ENCODE results near the gene TM9SF1. TPM values are rescaled to one million over a fixed set of nuclear protein-coding genes. Genes with fewer than 3 reads are reported as not detected.
A peak's percentile ranks its signal among the peaks of the same experiment; 100 is the strongest.

TM9SF1 gene
- total RNA-seq, 1 donor from 2014 or later, result 37.3 TPM

DNA sequence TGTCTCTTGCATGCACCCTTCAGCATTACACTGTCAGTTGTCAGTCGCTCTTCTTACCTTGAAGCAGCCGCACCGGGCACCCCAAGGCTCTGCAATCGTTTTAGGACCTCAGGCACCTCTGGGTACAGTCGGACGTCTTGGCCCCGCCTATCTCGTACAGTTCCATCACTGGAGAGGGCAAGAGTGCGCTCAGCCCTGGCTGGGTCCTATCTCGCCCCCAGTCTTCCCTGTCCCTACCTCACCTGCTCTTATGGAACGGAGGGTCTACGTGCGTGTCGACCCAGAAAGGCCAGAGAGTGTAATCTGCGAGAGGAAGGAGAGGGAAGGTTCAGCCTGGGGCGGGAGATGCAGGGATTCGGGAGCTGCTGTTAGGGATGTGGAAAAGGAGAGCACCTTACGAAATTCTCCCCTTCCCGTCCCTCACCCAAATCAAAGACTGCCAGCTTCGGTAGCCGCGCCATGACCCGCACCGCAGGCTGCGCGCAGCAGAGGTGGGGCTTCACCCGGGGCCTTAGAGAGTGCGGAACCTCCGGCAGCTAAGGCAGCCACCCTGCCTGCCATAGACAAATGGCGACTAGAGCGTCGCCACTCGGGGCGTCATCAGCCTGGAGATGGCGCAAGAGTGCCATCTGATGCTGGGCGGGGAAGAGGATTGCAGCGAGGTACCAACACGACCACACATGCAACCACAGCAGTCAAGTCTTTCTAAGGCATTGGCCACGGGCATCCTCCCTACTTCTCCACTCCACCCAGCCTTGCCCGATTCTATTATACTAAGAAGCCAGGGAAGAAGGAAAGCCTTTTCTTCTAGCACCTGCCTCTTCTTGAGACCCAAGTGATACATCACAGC lies 20.5 kb upstream of the TM9SF1 start, which contains the start of gene MDP1:
TSS of gene MDP1 (minus strand) at position 572 of the 850 bp plus-strand sequence. CDS start at position 461, 111 bp downstream.
- H3K27ac ChIP-seq, result peak within 1 kb of the TSS; percentile 89
- TF ChIP-seq POLR2A (IDR thresholded peaks at IDR 0.05) (peak in 1 of 2 donors; percentile 70), POLR2AphosphoS5 (IDR thresholded peaks at IDR 0.05; ENCODE audit: insufficient read depth in 1 of 2, low read depth in 1 of 2) (peak; percentile 85 to 97), CTCF (IDR thresholded peaks at IDR 0.05) (peak; percentile 30 to 64 (median 34))
- peaks cover 0 to 6% of the 10 kb centered on the region in 2 donors for H3K36me3 ChIP-seq
- H3K4me1 ChIP-seq, result peaks cover 42% of the 10 kb centered on the region
- no peaks in the 10 kb centered on the region for H3K9me3 ChIP-seq
- DNase-seq (ENCODE audit: extremely low spot score in 2 of 2), result no peak
- peak within 1 kb of the TSS; percentile 66 to 70 for H3K4me3 ChIP-seq
- intact Hi-C loops (cut with DNase I), result no loop called here
- no peaks in the 10 kb centered on the region for H3K27me3 ChIP-seq

DNA sequence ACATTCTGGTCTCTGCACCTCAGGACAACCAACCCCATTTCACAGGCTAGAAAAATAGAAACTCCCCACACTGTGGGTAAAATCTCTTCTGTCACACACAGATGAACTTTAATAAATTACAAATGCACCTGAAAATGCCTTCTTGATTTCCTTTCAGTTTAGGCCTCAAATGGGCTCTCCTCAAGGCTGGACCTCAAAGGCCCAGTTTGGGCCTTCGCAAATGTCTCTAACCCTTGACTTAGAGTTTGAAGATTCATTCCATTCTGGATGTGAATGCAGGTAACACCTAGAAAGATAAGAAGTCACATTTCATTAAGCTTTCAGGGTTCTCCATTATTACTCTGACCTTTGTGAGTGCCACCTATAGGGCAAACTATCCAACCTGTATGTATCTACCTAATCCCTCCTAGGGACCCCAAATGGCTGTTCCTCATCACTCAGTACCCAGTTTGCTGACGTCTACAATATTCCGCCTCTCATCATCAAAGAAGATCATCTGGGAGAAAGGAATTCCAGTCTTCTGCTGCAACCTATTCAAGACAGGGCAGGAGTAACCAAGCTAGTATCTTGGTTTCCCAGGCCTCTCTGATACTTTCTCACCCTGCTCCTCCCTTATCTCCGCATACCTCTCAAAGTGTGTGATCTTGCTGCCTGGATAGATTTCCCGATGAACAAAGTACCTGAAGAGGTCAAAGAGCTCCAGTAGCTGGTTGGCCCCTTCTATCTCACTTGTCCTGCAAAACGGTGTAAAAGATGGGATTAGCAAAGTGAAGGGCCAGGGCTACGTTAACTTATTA lies 18.8 kb upstream of the TM9SF1 start:
- Histone ChIP-seq H3K4me3 (peak overlapping the region; percentile 66 to 76), H3K27ac (peak overlapping the region; percentile 89), H3K4me1 (peaks cover 45% of the 10 kb centered on the region), H3K9me3 (no peaks in the 10 kb centered on the region), H3K27me3 (no peaks in the 10 kb centered on the region), H3K36me3 (peaks cover 4 to 21% of the 10 kb centered on the region in 2 donors)
- TF ChIP-seq POLR2A (IDR thresholded peaks at IDR 0.05), result no peak
- TF ChIP-seq POLR2AphosphoS5 (IDR thresholded peaks at IDR 0.05; ENCODE audit: insufficient read depth in 1 of 2, low read depth in 1 of 2), result no peak
- TF ChIP-seq CTCF (IDR thresholded peaks at IDR 0.05), result no peak
- DNase-seq (ENCODE audit: extremely low spot score in 2 of 2), result no peak
- intact Hi-C loops (cut with DNase I), result no loop called here

DNA sequence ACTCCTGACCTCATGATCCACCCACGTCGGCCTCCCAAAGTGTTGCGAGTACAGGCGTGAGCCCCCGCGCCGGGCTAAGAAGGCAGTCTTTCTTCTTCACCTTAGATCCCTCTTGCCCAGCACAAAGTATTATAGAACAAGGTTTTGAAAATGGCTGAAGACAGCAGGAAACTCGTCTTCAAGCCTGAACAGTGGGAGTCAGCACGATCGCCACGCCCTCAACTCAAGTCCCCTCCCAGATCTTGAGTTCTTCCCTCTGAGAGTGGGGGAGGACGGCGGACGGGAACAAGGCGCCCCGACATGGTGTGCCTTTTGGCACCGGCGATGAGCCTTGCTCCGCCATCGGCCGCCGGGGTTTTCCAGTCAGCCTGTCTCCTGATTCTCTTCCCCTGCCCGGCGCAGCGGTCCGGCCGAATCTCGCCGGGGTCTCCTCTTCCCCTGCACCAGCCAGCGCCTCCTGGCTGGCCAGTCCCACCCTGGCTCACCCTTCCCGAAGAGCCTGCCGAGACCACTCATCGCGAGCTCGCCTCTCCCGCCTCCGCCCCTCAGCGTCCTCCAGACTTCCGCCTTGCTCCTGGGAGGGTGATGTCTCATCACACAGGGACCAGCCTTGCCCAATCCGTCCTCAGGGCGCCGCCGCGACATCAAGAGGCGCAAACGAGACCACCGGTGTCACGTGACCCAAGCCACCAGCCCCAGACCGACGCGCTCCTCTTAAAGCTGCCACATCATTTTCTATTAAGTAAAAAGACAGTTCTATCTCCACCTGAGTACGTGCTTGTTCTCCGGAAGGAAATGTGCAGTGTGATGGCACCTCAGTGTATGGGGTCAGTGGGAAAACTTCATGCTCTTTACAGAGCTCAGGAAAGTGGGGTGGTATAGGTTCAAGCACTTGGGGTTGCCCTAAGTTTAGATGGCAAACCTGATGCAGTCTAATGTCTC lies 18.0 kb upstream of the TM9SF1 start, which contains the start of gene CHMP4A:
TSS of gene CHMP4A (minus strand) at position 565 of the 942 bp plus-strand sequence. CDS start at position 516, 49 bp downstream.
- peaks cover 45% of the 10 kb centered on the region for H3K4me1 ChIP-seq
- intact Hi-C loops (cut with DNase I), result no loop called here

More for the DNA sequence above, 18.0 kb upstream of the TM9SF1 start, which contains the start of gene CHMP4A:
- Histone ChIP-seq H3K36me3 (peaks cover 4 to 21% of the 10 kb centered on the region in 2 donors), H3K4me3 (peak within 1 kb of the TSS; percentile 66 to 76), H3K27me3 (no peaks in the 10 kb centered on the region), H3K9me3 (no peaks in the 10 kb centered on the region), H3K27ac (peak within 1 kb of the TSS; percentile 86)
- peak in 1 of 2 donors; percentile 98 for DNase-seq (ENCODE audit: extremely low spot score in 2 of 2)
- TF ChIP-seq POLR2AphosphoS5 (IDR thresholded peaks at IDR 0.05; ENCODE audit: insufficient read depth in 1 of 2, low read depth in 1 of 2) (peak; percentile 86 to 100), POLR2A (IDR thresholded peaks at IDR 0.05) (peak in 1 of 2 donors; percentile 89), CTCF (IDR thresholded peaks at IDR 0.05) (peak in 2 of 3 experiments; percentile 6 to 15)
